HG02870 (cell line): ENCODE results near the gene TSGA10.
"Not testable (repeated sequence)": the region's sequence is repeated elsewhere in the genome, so short reads cannot be mapped to it uniquely, and the experiment has no call there.

Source experiments
- ATAC-seq: cut with Tn5 transposase; IDR thresholded peaks from one replicate; pipeline ENCODE4 v1.9.1; 2021; ENCODE audit warnings: mild to moderate bottlenecking, moderate library complexity; ENCODE audit not compliant: unreplicated experiment

TSGA10 gene

GRCh38 chr2:99084256-99084655 is 70.5 kb downstream of the TSGA10 start:
- no peak for ATAC-seq

GRCh38 chr2:99081891-99082290 is 72.9 kb downstream of the TSGA10 start:
- ATAC-seq = no peak

- ATAC-seq = no peak
Observed at GRCh38 chr2:99079226-99079625, 75.5 kb downstream of the TSGA10 start.

GRCh38 chr2:99072551-99072950 is 82.2 kb downstream of the TSGA10 start:
- no peak for ATAC-seq

- no peak for ATAC-seq
Observed at GRCh38 chr2:99067871-99068625, 86.7 kb downstream of the TSGA10 start.

- ATAC-seq = peak; percentile 98
Observed at GRCh38 chr2:99066075-99066958, 88.4 kb downstream of the TSGA10 start.

GRCh38 chr2:99049187-99049586 is 105.6 kb downstream of the TSGA10 start:
- not testable (repeated sequence) for ATAC-seq

- ATAC-seq = not testable (repeated sequence)
Observed at GRCh38 chr2:99040736-99041300, 113.9 kb downstream of the TSGA10 start.

GRCh38 chr2:99035920-99036319 is 118.8 kb downstream of the TSGA10 start:
- no peak for ATAC-seq

- no peak for ATAC-seq
Observed at GRCh38 chr2:99032786-99033185, 122.0 kb downstream of the TSGA10 start.

- no peak for ATAC-seq
Observed at GRCh38 chr2:99032001-99032400, 122.7 kb downstream of the TSGA10 start.

GRCh38 chr2:99031481-99031880 is 123.3 kb downstream of the TSGA10 start:
- no peak for ATAC-seq

- no peak for ATAC-seq
Observed at GRCh38 chr2:99028558-99028957, 126.2 kb downstream of the TSGA10 start.

GRCh38 chr2:99027856-99028255 is 126.9 kb downstream of the TSGA10 start:
- ATAC-seq = no peak

- no peak for ATAC-seq
Observed at GRCh38 chr2:99000708-99001107, 154.0 kb downstream of the TSGA10 start.

- ATAC-seq = not testable (repeated sequence)
Observed at GRCh38 chr2:98988695-98989094, 166.0 kb downstream of the TSGA10 start.

GRCh38 chr2:98985905-98986666 is 168.7 kb downstream of the TSGA10 start:
- no peak for ATAC-seq

- no peak for ATAC-seq
Observed at GRCh38 chr2:98975611-98976010, 179.1 kb downstream of the TSGA10 start.

- ATAC-seq = no peak
Observed at GRCh38 chr2:98972582-98973167, 182.1 kb downstream of the TSGA10 start.

GRCh38 chr2:98959810-98960507 is 194.8 kb downstream of the TSGA10 start:
- no peak for ATAC-seq
